Measurements from ENCODE around the gene HEYL.

The HEYL gene

DNA sequence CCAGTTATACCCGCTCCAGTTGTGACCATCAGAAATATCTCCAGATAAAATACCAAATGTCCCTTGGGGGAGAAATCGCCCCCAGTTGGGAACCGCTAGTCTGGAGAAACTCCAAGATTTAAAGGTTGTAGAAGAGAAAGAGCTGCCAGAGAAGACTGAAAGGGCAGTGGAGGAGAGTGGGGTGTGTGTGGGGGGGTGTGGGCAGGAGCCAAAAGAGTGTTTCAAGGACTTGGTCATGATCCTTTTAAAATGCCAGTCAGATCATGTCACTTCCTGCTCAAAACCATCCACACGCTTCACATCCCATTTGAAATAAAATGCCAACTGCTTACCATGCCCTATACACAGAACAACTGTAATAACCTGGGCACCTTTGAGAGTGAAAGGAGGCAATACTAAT is 3.4 kb upstream of the HEYL start:
- no peak for DNase-seq (ENCODE audit: extremely low read depth in 1 of 2, low read depth in 1 of 2)

DNA sequence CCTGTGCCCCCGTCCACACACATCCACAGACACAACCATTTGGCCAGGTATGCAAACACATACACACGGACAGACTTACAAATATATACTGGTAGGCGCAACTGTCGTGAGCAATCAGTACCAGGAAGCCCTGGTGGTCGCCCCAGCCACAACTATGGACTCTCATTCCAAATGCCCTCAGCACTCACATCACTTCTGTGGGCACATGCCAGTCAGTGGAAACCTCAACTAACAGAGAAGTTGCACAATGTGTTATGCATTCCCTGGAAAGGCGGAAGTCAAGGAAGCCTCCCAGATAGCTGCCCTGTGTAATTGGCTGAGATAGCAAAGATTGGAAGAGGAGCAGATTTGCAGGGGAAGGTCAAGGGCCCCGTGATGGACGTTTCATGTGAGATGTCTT is 1.4 kb upstream of the HEYL start:
- DNase-seq (ENCODE audit: extremely low read depth in 1 of 2, low read depth in 1 of 2), result no peak

DNA sequence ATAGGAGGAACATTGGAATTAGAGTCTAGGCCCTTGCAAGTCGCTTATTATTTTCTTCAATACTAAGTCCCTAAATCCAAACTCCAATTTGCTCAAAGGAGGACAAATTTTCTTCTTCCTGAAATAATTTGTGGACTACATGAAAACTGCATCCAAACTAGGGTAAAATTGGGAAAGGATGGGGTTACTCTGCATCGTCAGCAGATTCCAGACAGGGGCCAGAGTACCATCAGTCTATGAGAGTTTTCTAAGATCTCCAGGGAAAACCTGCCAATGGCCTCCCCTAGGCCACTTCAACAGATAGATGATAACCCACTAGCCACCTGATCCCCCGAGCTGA is 508 bp downstream of the HEYL start:
- no peak for DNase-seq (ENCODE audit: extremely low read depth in 1 of 2, low read depth in 1 of 2)

DNA sequence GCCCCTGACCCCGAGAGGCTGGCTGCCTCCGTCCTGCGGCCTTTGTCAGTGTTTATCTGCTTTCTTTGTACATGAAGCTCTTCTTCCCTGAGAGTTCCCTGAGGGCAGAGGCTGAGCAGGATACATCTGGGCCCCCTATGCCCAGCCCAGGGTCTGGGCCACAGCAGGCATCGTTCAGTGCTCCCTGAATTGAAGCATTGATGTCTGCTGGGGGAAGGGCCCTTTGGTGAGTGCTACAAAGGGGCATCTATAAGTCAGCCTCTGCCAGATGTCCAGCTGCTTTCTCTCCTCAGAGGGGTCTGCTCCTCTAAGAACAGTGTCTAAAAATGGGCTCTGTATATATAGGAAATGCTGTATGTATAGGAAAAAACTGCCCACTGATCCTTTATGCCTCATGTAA is 2.1 kb downstream of the HEYL start:
- no peak for DNase-seq (ENCODE audit: extremely low read depth in 1 of 2, low read depth in 1 of 2)

DNA sequence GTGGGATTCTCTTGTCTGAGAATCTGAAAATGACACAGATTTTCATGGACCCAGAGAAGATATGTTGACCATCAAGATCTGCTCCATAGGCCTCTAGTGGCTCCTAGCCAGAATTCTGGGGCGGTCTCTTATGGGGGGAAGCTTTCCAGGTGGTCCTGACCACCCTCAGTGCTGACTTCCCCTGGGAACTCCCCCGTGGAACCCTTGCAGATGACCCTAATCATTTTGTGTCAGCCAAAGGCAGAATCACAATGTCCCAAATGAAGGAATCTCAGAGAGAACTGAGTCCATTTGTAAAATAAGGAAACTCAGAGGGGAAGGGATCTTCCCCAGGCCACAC is 3.6 kb downstream of the HEYL start:
- no peak for DNase-seq (ENCODE audit: extremely low read depth in 1 of 2, low read depth in 1 of 2)

DNA sequence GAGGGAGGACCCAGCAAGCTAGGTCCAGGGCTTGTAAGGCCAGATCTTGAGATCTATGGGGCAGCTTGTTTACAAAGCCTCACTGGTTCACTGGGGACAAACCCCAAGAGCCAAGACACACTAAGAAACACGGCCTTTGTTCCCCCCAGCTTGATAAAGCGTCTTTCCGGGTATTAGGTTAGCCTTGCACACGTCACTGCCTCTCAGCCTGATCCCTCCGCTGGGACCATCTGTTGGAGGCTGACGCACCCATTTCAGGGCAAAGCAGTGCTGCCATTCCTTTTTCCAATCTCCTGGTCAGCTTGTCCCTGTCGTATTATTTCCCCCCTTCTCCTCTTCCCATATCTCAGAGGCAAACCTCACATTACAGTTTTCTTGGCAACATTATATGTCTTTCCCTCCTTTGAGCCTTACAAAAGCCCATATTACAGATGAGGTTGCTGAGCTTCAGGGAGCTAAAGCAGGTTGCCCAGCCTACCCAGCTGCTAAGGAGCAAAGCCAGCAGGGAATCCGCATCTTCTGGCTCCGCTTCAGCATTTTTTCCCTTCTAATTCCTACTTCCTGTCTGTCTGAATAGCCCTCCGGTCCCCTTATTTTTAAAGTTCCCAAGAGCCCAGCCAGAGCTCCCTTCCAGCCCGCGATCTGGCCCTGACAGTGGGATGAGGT is 4.1 kb downstream of the HEYL start:
- no peak for DNase-seq (ENCODE audit: extremely low read depth in 1 of 2, low read depth in 1 of 2)

DNA sequence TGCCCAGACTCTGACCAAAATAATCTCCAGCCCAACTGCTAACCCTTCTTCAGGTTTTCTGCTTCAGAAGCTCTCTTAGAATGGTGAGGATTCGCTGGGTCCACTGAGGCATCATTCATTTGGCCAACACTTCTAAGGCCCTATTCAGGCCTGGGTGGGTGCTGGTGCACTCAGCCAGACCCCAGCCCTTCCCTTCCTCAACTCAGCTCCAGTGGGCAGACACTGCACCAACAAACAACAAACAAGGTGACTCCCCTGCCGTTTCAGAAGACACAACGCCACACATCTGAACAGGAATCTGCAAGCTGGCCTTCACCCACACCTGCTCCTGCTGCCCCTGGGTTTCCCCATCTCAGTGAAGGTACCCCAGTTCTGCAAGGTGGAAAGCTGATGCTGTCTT is 6.0 kb downstream of the HEYL start:
- no peak for DNase-seq (ENCODE audit: extremely low read depth in 1 of 2, low read depth in 1 of 2)

DNA sequence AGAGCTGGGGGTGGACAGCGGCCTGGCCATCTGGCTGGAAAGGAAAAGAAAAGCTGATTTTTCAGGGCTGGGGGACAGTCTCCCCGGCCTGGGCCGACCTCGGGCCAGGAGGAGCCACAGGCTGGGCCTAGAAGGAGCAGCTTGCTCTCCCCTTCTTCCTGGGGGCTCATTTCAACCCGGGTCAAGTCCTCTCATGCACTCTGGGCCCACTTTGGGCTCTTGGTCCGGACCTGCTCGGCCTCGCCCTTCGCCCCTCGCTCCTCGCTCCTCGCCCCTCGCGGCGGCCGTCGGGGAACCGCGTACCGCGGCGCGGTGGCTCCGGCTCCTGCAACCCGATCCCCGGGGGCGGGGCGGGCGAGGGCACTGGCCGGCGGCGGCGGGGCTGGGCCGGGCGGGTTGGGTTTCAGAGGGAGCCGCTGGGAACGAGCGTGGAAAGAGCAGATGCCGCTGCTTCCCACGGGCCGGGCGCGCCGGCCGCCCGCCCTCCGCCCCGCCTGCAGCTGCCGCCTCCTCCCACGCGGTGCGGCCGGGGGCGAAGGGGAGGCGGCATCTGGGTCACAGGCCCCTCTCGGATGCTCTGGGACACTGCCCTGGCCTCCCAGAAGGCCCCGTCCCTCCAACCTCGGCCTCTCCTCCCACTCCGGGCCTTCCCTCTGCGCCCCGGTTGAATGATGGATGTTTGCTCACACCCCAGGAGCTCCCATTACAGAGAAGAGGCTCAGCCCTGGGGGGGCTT is 6.6 kb downstream of the HEYL start:
- no peak for DNase-seq (ENCODE audit: extremely low read depth in 1 of 2, low read depth in 1 of 2)

DNA sequence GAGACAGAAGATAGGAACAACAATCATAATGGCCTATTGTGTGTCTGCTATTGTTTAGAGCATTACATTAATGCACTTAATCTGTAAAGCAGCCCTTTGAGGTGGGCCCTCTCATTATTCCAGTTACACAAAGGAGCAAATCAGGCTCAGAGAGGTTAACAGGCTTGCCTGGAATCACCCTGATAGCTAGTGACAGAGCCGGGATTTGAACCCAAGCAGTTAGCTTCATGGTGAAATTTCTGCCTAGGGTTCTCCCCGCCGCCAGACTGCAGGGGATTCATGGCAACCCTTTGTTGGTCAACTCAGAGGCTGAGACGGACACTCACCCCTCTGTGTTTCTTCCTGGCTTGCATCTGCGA is 7.1 kb downstream of the HEYL start:
- DNase-seq (ENCODE audit: extremely low read depth in 1 of 2, low read depth in 1 of 2), result no peak

DNA sequence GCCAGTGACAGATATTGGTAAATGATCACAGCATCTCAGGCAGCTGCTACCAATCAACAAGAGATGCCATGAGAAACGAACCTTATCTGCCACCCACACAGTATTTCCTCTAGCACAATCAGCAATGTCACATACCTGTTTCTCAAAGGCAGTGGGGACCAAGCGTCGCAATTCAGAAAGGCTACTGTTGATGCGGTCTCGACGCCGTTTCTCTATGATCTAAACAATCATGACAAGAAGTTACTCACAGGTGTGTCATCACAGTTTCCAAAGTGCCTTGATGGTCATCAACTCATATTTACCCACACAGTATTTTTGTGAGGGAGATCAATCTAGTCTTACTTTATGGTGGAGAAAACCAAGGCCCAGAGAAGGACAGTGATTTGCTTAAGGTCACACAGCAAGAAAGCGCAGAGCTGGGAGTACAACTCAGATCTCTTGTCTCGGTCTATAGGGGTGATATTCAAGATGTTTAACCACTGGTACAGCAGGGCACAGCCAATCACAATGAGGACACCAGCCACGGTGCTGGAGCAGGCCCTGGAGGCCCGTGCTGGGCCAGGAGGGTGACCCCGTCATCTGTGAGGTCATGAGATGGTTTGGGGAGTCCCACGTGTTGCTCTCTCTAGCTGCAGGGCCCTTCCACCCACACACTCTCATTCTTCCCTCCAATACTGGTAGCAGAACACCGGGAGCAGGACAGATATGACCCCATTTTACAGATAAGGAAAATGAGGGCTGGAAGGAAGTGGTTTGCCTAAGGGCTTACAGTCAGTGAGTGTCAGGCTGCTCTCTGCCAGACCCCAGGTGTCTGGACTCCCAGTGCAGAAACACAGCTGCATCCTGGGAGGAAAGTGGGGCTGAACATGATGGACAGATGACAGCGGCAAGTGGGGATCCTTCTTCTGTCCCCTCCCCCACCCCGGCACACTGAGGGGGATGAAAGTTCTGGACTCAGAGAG is 7.8 kb downstream of the HEYL start:
- peak in 1 of 2 donors; percentile 16 for DNase-seq (ENCODE audit: extremely low read depth in 1 of 2, low read depth in 1 of 2)

DNA sequence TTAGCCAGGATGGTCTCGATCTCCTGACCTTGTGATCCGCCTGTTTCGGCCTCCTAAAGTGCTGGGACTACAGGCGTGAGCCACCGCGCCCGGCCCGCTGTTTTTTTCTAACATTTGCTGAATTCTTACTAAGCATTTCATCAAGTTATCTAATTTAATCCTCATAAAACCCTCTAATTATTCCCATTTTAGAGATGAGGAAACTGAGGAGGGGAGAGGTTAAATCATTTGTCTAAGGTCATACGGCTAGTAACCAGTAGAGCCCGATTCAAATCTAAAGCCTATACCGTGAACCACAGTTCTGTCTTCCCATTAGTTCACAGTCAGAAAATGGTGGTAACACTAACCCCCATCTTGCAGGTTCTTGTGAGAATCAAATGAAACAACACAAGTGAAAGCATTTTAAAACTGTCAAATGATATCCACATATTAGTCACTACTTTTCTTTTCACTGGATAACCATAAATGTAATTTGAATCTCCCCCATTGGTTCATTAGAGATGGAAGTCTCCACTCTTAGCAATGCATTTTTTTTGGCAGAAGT is 10.6 kb downstream of the HEYL start:
- no peak for DNase-seq (ENCODE audit: extremely low read depth in 1 of 2, low read depth in 1 of 2)

DNA sequence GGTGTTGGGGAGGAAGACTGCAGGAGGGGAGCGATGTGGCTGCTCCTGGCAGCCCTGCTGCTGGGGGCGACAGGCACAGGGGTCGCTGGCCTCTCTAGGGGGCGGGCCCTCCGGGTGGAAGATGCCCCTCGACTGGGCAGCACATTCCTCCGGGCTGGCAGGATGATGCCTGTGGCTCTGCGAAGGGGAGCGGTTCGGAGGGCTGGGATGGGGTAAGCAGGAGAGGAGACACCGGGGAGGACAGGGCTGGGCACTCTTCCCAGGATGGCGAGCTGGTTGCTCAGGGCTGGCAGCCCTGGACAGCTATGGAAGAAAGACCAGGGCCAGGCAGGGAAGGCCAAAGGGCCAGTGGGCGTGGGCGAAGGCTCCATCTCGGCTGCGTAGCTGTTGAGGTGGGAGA is 12.8 kb downstream of the HEYL start:
- DNase-seq (ENCODE audit: extremely low read depth in 1 of 2, low read depth in 1 of 2), result no peak

DNA sequence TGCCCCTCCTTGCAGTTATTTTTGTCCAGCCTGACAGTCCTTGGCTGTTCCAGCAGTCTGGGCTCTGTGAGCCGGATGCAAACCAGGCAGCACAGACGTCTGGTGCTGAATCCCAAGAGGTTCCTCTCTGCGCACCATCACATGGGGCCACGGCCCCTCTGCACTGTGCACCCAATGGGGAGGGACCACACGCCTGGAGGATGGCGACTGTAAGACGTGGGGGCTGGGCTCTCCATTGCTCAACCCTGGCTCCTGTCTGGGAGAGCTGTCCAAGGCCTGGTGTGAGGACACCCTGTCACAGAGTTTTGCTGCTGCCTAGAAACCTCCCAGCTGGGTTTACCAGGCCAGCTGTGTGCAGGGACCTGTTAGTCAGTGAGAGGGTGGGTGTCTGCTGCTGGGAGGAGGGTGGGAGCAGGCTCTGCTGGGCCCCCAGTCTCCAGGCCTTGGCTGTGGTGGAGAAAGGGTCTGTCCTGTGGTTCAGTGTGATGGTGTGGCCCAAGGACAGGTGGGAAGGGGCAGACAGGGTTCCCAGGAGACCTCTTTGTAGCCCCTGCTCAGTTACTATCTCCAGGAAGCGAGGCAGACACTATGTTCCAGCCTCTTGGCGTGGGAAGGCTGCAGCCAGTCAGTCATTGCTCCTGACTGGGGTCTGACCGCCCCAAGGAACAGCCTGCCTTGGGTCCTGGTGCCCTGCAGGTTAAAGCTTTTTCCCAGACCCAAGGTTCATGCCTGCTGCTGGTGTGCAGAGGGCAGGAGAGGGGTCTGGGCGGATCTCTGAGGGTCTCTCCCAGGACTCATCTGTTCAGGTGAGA is 13.8 kb downstream of the HEYL start:
- no peak for DNase-seq (ENCODE audit: extremely low read depth in 1 of 2, low read depth in 1 of 2)

DNA sequence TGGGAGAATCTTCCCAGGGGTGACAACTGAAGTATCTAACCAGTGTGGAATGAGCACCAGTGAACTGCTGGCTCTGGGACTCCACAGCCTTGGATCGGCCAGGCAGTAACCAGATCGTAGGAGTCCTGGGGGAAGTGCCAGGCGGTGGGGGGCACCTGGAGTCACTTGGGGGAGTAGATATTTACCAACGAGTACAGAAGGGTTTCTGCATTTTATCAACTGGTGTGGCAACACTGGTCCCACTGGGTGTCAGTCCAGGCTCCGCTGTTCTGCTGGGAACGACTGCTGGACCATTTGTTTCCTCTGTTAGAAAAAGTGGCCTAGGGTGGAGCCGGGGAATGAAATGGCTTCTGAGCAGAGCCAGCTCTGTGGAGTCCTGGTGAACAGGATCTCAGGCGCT is 14.4 kb downstream of the HEYL start:
- DNase-seq (ENCODE audit: extremely low read depth in 1 of 2, low read depth in 1 of 2), result no peak

DNA sequence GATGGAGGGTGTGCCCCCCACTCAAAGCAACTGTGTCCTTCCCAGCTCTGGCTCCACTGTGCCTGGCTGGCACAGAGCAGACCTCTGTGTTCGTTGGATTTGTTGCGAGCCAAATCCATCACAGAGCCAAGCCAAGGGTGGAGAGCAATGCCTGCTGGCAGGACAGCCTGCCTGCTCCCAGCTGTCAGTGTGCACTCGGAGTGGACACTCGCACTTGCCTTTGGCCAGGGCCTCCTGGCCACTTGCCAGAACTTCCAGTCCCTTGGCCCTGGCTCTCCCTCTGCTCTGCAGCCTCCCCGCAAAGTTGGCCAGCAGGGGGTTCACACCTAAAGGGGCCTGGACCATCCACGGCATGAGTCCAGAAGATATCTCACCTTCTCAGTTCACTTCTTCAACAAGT is 16.4 kb downstream of the HEYL start:
- DNase-seq (ENCODE audit: extremely low read depth in 1 of 2, low read depth in 1 of 2), result no peak

DNA sequence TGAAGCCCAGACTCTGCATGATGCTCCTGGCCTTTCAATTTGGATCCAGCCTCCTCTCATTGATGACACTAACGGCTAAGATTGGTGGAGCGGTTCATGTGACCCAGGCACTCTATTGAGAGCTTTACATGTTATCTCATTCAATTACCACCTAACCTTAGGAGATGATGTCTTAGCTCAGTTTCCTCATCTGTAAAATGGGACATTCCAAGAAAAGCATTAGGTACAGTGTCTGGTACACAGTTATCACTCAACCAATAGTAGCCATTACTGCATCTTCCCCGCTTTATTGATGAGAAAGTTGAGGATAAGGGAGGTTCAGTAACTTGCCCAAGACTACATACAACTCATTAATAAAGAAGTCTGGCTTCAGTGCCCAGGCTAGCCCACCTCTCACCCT is 17.0 kb downstream of the HEYL start:
- no peak for DNase-seq (ENCODE audit: extremely low read depth in 1 of 2, low read depth in 1 of 2)

DNA sequence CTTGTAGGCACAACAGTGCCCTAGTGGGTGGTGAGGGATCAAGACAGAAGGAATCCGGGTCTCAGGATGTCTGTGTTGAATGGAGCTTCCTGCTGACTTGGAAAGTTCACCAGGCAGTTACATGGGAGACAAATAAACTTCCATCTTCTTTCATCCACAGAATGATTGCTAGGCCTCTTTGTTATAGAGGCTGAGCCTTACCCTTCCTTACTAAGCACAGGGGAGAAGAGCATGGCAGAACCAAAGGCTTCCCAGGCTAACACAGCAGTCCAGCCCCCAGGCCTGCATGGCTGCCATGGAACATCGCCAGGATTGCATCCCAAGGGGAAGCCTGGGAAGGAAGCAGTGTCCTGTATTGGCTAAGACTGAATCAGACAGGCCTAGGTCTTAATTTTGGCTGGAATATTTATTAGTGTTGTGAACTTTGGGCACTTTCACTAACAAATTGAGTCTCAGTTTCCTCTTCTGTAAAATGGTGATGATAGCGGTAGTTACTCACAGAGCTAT is 18.7 kb downstream of the HEYL start:
- no peak for DNase-seq (ENCODE audit: extremely low read depth in 1 of 2, low read depth in 1 of 2)

DNA sequence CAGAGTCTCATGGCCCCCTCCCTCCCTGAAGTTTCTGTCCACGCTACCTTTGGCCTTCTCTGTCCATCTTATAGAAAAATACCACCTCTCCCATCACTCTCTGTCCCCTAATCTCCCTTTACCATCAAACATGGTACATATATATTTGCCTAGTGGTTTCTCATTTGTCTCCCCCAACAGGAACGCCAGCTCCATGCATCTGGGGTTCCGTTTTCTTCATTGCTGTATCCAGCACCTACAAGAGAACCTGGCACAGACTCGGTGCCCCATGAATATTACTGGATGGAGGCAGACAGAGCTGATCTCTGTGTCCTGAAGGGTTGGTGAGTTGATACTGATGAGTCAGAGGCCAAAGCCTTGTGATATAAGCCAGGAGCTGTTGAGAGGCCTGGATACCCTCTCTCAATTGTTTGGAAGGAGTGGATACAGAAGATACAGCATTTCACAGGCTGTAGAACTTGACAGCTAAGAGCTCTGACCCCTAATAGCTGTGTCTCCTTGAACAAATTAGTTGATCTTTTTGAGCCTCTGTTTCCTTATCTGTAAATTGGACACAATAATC is 21.9 kb downstream of the HEYL start:
- DNase-seq (ENCODE audit: extremely low read depth in 1 of 2, low read depth in 1 of 2), result no peak

DNA sequence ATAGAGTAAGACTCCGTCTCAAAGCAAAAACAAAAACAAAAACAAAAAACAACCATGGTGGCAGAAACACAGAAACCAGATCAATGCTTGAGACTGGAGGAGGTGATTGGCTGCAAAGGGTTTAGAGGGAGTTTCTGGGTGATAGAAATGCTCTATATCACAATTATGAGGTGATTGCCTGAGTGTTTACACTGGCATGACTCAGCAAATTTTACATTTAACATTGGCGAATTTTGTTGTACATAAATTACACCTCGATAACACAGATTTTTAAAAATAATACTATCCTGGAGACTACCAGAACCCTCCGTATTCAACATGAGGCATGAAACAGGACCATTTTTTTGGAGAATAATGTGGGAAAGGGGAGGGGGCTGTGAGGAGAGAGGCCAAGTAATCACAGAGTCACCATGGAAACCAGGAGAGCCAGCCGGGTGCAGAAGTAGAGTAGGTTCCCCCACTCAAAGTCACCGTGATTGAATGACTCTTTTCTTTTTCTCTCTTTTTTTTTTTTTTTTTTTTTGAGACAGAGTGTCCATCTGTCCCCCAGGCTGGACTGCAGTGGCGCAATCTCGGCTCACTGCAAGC is 24.3 kb downstream of the HEYL start:
- DNase-seq (ENCODE audit: extremely low read depth in 1 of 2, low read depth in 1 of 2), result no peak

DNA sequence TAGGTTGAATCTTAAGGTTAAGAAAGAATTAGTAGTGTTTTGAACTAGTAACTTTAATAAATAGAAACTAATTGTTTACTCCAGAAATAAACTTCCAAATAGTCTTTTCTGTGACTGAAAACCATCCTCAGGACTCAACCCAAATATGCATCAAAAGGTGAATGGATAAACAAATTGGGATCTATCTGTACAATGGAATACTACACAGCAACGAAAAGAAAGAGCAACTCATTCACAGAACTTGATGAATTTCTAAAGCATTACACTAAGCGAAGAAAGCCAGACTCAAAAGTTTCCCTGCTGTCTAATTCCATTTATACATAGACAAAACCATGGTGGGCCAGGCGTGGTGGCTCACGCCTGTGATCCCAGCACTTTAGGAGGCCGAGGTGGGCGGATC is 25.0 kb downstream of the HEYL start:
- no peak for DNase-seq (ENCODE audit: extremely low read depth in 1 of 2, low read depth in 1 of 2)

All from stimulated activated CD8-positive, alpha-beta memory T cell treated with anti-CD3 and anti-CD28 coated beads, Interleukin-7, amount 100 ng/mL, for 48 hours (primary cell).